ENCODE data around the gene TTC21A. TPM values are rescaled to one million over a fixed set of nuclear protein-coding genes. Genes with fewer than 3 reads are reported as not detected.

TTC21A gene
- total and polyA plus RNA-seq, 2 donors (not counting 1 experiment from before 2014, with no cell fraction given) = 1.6 to 2.1 TPM

DNA sequence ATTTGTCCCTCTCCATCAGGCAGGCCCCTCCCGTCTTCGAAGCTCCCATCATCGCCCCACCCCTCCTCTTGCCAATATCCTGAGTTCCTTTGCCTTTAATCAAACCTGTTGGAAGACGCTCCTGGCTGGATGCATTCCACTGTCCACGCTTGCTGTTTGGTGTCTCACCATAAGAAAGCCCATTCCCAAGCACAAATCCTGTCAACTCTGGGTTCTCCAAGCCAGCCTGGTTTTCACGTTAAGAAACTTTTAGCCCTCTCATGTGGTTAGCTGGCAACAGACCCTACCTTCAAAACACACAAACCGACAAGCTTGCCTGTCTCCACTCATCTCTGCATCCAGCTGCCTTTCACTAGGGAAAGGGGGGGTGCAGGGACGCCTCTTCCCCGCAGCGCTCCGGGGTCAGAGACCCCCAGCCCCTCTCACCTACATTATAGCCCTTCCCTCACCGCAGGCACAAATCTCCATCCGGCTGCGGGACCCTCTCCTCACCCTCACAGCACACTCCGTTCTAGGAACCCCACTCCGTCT lies 1.1 kb upstream of the TTC21A start:
- Histone ChIP-seq H4K20me1 (ENCODE audit: control insufficient read depth, extremely low read depth, insufficient read depth, low read length) (no peaks in the 10 kb centered on the region), H3K36me3 (ENCODE audit: control insufficient read depth, insufficient read depth, low read length) (no peaks in the 10 kb centered on the region), H3K27ac (ENCODE audit: insufficient read depth, low read length) (peak overlapping the region; percentile 95)

DNA sequence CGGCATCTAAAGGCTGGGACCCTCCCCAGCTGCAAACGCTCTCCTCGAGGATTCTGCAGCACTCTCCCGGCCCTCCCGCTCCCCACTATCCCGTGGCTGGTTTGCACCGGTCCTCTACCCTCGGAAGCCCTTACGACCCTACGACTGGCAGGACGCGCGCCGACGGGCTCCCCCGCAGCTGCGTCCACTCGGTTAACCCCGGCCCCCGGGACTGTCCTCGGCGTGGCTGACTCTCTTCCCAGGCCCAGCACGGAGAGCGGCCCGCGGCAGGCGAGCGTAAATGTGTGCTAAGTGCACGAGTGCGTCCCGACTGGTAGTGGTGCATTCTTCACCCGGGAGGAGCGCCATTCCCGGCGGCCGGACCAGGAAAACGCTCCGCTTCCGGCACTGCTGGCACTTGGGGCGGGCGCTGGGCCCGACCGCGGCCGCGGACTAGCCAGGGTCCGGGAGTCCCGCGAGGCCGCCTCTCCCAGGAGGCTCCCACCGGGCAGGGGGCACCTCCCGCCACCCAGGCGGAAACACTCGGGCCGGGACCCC lies 561 bp upstream of the TTC21A start:
- Histone ChIP-seq H3K9me3 (ENCODE audit: control insufficient read depth, insufficient read depth, low read depth, low read length) (no peaks in the 10 kb centered on the region), H2AFZ (ENCODE audit: low read length) (peak overlapping the region; percentile 55), H3K27me3 (ENCODE audit: control insufficient read depth, insufficient read depth, low read length) (no peaks in the 10 kb centered on the region), H4K20me1 (ENCODE audit: control insufficient read depth, extremely low read depth, insufficient read depth, low read length) (no peaks in the 10 kb centered on the region), H3K4me1 (ENCODE audit: control insufficient read depth, extremely low read depth, insufficient read depth, low read length) (peaks cover 3% of the 10 kb centered on the region), H3K27ac (ENCODE audit: insufficient read depth, low read length) (peak overlapping the region; percentile 95), H3K4me3 (replicated peaks in 1 of 4; ENCODE audit: control extremely low read depth in 1 of 4, insufficient read depth in 1 of 4, low read depth in 3 of 4, low read length in 4 of 4) (peak overlapping the region; percentile 67 to 96 (median 89)), H3K36me3 (ENCODE audit: control insufficient read depth, insufficient read depth, low read length) (no peaks in the 10 kb centered on the region), H3K79me2 (ENCODE audit: control insufficient read depth, insufficient read depth, low read length) (peaks cover 30% of the 10 kb centered on the region), H3K4me2 (ENCODE audit: extremely low read depth, insufficient read depth, low read length) (peak overlapping the region; percentile 92), H3K9ac (ENCODE audit: insufficient read depth, low read length) (peak overlapping the region; percentile 93)
- DNase-seq (ENCODE audit: low read depth in 2 of 2) = peak; percentile 48 to 65
- TF ChIP-seq, protein P1, sequence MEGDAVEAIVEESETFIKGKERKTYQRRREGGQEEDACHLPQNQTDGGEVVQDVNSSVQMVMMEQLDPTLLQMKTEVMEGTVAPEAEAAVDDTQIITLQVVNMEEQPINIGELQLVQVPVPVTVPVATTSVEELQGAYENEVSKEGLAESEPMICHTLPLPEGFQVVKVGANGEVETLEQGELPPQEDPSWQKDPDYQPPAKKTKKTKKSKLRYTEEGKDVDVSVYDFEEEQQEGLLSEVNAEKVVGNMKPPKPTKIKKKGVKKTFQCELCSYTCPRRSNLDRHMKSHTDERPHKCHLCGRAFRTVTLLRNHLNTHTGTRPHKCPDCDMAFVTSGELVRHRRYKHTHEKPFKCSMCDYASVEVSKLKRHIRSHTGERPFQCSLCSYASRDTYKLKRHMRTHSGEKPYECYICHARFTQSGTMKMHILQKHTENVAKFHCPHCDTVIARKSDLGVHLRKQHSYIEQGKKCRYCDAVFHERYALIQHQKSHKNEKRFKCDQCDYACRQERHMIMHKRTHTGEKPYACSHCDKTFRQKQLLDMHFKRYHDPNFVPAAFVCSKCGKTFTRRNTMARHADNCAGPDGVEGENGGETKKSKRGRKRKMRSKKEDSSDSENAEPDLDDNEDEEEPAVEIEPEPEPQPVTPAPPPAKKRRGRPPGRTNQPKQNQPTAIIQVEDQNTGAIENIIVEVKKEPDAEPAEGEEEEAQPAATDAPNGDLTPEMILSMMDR (conservative IDR thresholded peaks at IDR 0.05 in 1 of 2, IDR thresholded peaks at IDR 0.05 in 1 of 2; ENCODE audit: low read depth in 1 of 2, low read length in 2 of 2) = no peak
- TF ChIP-seq EZH2 (IDR thresholded peaks at IDR 0.05; ENCODE audit: low read length, missing control alignments) = no peak

More for the DNA sequence above, 1.1 kb upstream of the TTC21A start:
- DNase-seq (ENCODE audit: low read depth in 2 of 2) = peak; percentile 30 to 56
- Histone ChIP-seq H3K4me1 (ENCODE audit: control insufficient read depth, extremely low read depth, insufficient read depth, low read length) (peaks cover 3% of the 10 kb centered on the region), H3K9ac (ENCODE audit: insufficient read depth, low read length) (peak overlapping the region; percentile 93), H3K79me2 (ENCODE audit: control insufficient read depth, insufficient read depth, low read length) (peaks cover 30% of the 10 kb centered on the region), H3K9me3 (ENCODE audit: control insufficient read depth, insufficient read depth, low read depth, low read length) (no peaks in the 10 kb centered on the region), H3K27me3 (ENCODE audit: control insufficient read depth, insufficient read depth, low read length) (no peaks in the 10 kb centered on the region), H2AFZ (ENCODE audit: low read length) (no peak overlapping the region), H3K4me3 (replicated peaks in 1 of 4; ENCODE audit: control extremely low read depth in 1 of 4, insufficient read depth in 1 of 4, low read depth in 3 of 4, low read length in 4 of 4) (peak overlapping the region; percentile 67 to 96 (median 89)), H3K4me2 (ENCODE audit: extremely low read depth, insufficient read depth, low read length) (peak overlapping the region; percentile 92)
- TF ChIP-seq, protein P1 (conservative IDR thresholded peaks at IDR 0.05 in 1 of 2, IDR thresholded peaks at IDR 0.05 in 1 of 2; ENCODE audit: low read depth in 1 of 2, low read length in 2 of 2) = no peak
- TF ChIP-seq EZH2 (IDR thresholded peaks at IDR 0.05; ENCODE audit: low read length, missing control alignments) = no peak

DNA sequence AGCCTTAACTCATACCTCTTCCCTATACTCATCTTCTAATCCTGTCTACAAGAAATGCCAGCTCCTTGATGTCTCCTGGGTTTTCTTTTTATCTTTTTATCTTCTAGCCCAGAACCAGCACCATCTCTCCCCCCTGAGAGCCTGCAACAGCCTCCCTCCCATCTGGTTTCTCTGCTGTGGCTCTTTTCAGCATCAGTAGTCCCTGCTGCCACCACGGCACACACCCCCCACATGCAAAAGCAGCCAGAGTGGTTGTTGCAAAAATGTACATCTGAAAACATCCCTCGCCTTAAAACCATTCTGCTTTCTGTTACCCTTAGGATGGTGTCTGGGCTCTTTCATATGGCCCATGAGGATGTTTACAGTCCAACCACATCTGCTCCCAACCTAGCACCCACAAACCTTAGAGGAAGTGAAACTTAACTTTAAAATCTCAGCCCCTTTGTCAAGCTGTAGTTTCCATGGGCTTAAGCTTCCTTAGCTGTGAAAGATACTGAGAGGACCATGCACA lies 775 bp downstream of the TTC21A start:
- no peak for DNase-seq (ENCODE audit: low read depth in 2 of 2)
- Histone ChIP-seq H3K4me2 (ENCODE audit: extremely low read depth, insufficient read depth, low read length) (peak overlapping the region; percentile 84), H3K36me3 (ENCODE audit: control insufficient read depth, insufficient read depth, low read length) (no peaks in the 10 kb centered on the region), H3K79me2 (ENCODE audit: control insufficient read depth, insufficient read depth, low read length) (peaks cover 30% of the 10 kb centered on the region), H3K27ac (ENCODE audit: insufficient read depth, low read length) (peak overlapping the region; percentile 95), H3K4me1 (ENCODE audit: control insufficient read depth, extremely low read depth, insufficient read depth, low read length) (peaks cover 3% of the 10 kb centered on the region), H3K27me3 (ENCODE audit: control insufficient read depth, insufficient read depth, low read length) (no peaks in the 10 kb centered on the region), H4K20me1 (ENCODE audit: control insufficient read depth, extremely low read depth, insufficient read depth, low read length) (no peaks in the 10 kb centered on the region), H3K9ac (ENCODE audit: insufficient read depth, low read length) (peak overlapping the region; percentile 31), H3K9me3 (ENCODE audit: control insufficient read depth, insufficient read depth, low read depth, low read length) (no peaks in the 10 kb centered on the region), H2AFZ (ENCODE audit: low read length) (peak overlapping the region; percentile 97), H3K4me3 (replicated peaks in 1 of 4; ENCODE audit: control extremely low read depth in 1 of 4, insufficient read depth in 1 of 4, low read depth in 3 of 4, low read length in 4 of 4) (peak overlapping the region; percentile 67 to 96 (median 88))
- no peak for TF ChIP-seq EZH2 (IDR thresholded peaks at IDR 0.05; ENCODE audit: low read length, missing control alignments)

Measured in fibroblast of lung (primary cell).